Measurements from ENCODE around the gene NCR1.
"Not testable (repeated sequence)": the region's sequence is repeated elsewhere in the genome, so short reads cannot be mapped to it uniquely, and the experiment has no call there.

DNA sequence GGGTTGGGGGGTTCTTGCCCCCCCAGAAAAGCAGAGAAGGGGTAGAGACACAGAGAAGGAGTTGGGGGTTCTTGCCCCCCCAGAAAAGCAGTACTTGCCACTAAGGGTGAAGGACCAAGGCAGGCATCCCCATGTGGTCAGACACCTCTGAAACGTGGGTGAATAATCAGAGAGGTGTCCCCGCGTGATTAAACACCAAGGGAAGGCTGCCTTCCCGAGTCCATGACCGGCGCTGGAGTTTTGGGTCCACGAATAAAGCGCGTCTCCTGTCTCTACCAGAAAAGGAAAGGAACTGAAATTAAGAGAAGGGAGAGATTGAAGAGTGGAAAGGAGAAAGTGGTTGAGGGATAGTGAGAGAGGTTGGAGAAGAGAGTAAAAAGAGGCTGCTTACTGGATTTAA lies 6.3 kb upstream of the NCR1 start:
- TF ChIP-seq, protein P1, sequence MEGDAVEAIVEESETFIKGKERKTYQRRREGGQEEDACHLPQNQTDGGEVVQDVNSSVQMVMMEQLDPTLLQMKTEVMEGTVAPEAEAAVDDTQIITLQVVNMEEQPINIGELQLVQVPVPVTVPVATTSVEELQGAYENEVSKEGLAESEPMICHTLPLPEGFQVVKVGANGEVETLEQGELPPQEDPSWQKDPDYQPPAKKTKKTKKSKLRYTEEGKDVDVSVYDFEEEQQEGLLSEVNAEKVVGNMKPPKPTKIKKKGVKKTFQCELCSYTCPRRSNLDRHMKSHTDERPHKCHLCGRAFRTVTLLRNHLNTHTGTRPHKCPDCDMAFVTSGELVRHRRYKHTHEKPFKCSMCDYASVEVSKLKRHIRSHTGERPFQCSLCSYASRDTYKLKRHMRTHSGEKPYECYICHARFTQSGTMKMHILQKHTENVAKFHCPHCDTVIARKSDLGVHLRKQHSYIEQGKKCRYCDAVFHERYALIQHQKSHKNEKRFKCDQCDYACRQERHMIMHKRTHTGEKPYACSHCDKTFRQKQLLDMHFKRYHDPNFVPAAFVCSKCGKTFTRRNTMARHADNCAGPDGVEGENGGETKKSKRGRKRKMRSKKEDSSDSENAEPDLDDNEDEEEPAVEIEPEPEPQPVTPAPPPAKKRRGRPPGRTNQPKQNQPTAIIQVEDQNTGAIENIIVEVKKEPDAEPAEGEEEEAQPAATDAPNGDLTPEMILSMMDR (IDR thresholded peaks at IDR 0.05) = not testable (repeated sequence)
- not testable (repeated sequence) for TF ChIP-seq POLR2A (IDR thresholded peaks at IDR 0.05)

All from testis (tissue), 2 donors.